GM10266 (cell line): ENCODE measurements around the gene GUCA1A.

Source experiments
- DNase-seq: peaks from one replicate; pipeline ENCODE4 v3.0.0; 2012; ENCODE audit errors: extremely low spot score
- CTCF ChIP-seq: IDR thresholded peaks from 2 replicates; pipeline ENCODE4 v1.5.1; 2012; ENCODE audit warnings: mild to moderate bottlenecking, low read depth; ENCODE audit not compliant: control insufficient read depth, insufficient read depth; ENCODE audit errors: missing control alignments

GUCA1A gene

DNA sequence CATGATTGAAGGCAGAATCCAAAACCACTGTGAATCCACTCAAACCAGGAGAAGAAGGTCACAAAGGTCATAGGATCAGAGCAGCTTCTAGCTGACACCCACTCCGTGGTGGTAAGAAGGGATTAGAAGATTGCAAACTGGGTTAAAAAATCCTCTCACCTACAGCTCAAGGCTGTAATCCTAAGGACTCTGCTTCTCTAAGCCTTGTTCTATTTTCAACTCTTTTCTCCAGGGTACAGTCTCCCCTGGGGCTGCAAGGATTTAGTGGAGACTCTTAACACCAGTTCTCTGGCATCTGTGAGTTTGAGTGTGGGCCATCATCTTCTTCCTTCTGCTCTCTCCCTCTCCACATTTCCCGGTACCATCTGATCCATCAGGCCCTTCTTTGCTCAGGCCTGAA lies at the start of gene GUCA1A:
Gene GUCA1A, plus strand, starts transcription at position 264 of the 400 bp plus-strand sequence. CDS start 250 bp downstream, outside the sequence.
- DNase-seq = no peak
- TF ChIP-seq CTCF = no peak

DNA sequence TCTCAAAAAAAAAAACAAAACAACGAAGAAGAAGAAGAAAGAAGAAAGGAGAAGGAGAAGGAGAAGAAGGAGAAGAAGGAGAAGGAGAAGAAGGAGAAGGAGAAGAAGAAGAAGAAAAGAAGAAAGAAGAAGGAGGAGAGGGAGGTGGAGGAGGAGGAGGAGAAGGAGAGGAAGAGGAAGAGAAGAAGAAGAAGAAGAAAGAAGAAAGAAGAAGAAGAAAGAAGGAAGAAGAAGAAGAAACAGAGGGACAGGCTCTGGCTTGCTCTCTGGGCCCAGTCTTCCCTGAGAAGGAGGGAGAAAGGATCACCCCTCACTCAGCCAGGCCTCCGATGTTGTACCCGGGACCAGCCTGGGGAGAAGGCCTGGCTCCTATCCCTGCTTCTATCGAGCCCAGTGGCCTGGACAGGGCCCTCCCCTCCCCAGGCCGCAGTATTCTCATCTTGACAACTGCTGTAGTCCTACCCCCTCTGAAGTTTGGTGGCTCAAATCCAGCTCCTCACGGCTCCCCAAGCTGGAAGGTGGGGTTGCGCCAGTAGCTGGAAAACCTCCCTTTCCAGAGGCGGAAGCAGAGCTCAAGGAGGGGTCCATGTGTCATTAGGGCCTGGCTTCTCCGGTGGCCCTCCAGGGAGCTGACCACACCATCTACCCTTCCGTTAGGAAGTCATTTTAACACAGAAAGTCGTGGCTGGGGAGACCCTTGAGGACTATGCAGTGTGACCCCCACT lies 49.6 kb upstream of the GUCA1A start:
- DNase-seq = no peak
- no peak for TF ChIP-seq CTCF

DNA sequence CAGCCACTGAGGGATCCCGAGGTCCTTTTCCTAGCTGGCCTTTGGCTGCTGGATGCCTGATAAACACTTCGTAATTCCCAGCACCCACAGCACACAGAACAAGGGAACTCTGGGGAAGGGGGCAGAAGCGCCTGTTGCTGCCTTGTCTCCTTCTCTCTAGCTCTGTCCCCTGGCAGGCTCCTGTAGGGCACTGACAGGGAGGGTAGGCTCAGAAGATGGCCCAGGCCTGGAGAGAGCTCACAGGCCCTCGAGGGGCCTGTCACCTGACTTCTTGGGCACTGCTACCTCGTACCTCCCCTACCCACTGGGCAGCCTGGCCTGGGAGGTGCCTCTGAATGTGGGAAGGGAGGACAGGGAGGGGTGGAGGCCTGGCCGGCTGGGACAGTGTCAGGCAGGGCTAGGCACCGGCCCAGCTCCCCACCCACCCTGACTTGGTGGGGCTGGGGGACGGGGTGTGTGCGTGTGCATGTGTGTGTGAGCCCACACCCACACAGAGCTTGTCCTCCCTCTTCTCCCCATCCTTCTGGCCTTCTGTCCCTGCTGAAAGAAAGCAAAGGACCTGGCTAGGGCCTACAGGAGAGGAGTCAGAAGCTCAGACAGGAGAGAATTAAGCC lies 48.8 kb upstream of the GUCA1A start:
- TF ChIP-seq CTCF = no peak
- no peak for DNase-seq

DNA sequence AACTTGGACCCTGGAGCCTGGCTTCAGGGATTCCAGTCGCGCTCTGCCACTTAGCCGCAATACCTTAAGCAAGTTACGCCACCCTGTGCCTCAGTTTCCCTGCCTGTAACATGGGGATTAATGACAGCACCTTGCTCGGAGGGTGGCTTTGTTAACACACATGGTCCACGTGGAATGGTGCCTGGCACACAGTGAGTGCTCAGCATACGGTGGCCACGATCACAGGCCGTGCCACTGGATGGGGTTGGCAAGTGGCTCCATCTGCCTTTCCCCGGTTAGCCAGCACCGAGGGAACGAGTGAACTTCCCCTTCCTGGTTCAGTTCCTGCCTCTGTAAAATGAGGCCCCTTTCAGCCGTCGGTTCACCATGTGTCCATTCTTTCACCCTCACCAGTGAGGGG lies 47.9 kb upstream of the GUCA1A start:
- no peak for DNase-seq
- no peak for TF ChIP-seq CTCF

DNA sequence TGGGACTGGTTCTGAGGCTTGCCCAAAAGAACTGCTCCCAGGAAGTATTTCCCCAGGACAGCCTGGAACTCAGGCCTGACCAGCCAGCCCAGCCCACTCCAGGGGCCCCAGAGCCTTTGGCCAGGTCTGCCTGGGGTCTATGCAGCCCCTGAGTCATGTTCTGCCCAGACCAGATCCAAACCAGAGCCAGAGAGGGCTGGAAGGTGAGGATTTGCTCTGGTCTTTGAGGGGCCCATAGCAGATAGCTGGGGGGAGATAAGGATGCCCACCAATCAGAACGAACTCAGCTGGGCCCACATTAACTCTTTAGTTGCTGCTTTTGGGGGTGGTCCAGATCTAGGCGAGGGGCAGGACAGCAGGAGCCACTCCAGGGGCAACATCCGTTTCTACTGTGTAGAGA lies 47.5 kb upstream of the GUCA1A start:
- no peak for DNase-seq

DNA sequence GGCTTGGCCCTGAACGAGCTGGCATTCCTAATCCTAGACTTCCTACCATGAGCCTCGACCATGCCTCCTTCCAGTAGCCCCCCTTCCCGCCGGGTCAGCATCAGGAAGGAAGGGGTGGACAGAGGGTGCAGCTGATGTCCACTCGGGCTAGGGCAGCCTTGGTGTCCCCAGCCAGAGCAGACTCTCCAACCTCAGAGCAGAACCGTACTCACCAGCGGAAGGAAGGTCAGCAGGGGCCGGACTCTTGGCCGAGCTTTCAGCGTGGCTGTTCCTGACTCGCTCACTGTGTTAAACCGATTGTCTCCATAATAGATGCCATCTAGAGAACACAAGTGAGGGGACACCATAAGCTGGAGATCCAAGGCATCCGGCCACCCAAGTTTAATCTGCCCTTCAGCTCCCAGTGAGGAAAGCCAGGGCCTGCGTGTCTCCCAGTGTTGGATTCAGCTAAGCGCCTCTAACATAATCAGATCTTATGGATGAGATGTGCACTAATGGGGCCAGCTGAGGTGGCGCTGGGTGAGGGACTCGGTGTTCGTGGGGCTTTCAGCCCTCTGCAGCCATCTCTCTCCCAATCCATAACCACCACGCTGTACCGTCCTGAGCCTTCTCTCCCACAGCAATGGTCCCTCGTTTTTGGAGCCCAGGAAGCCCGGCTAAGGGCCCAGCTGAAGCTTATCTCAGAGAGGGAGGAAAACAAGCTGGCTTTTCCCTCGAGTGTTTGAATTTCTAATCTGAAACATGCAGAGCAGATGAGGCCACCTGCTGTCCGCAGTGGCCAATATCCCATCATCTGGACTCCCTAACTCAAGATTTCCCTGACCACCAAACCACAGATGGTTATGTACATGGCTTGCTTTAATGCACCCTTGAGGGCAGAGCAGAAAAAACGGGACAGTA lies 44.5 kb upstream of the GUCA1A start:
- DNase-seq = no peak
- no peak for TF ChIP-seq CTCF

More for the DNA sequence above, 47.5 kb upstream of the GUCA1A start:
- TF ChIP-seq CTCF = no peak
